ENCODE results near the gene SOHLH1.

DNA sequence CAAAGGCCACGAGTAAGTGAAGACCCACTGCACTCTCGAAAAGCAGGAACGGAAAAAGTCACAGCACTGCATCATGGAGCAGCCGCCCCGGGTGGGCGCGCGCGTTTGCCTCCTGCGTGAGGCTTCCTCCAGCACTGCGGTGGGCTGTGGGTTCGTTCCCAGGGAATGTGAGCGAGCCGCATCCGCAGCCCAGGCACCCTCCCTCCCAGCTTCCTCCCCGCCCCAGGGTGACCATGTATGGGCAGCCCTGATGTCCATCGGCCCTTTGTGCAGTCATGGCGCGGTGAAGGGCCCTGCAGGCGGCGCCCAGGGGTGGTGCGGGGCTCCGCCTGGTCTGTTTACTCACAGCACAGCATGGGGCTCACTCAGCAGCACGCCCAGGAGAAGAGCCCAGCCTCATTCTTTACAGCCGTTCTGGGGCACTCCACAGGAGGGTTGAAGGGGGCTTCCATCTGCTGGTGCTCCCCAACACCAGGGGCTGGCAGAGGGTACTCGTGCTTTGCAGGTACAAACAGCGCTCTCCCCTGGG is 35.4 kb upstream of the SOHLH1 start:
- no peak for TF ChIP-seq EZH2 (IDR thresholded peaks at IDR 0.05; ENCODE audit: borderline replicate concordance, low read depth, low read length, severe bottlenecking)
- TF ChIP-seq, protein P1, sequence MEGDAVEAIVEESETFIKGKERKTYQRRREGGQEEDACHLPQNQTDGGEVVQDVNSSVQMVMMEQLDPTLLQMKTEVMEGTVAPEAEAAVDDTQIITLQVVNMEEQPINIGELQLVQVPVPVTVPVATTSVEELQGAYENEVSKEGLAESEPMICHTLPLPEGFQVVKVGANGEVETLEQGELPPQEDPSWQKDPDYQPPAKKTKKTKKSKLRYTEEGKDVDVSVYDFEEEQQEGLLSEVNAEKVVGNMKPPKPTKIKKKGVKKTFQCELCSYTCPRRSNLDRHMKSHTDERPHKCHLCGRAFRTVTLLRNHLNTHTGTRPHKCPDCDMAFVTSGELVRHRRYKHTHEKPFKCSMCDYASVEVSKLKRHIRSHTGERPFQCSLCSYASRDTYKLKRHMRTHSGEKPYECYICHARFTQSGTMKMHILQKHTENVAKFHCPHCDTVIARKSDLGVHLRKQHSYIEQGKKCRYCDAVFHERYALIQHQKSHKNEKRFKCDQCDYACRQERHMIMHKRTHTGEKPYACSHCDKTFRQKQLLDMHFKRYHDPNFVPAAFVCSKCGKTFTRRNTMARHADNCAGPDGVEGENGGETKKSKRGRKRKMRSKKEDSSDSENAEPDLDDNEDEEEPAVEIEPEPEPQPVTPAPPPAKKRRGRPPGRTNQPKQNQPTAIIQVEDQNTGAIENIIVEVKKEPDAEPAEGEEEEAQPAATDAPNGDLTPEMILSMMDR (IDR thresholded peaks at IDR 0.05; ENCODE audit: borderline replicate concordance, extremely low read depth, low read length, poor library complexity, severe bottlenecking) = no peak

All from DND-41 (cell line).